ENCODE data around the gene NR6A1. TPM values are rescaled to one million over a fixed set of nuclear protein-coding genes. Genes with fewer than 3 reads are reported as not detected.

Gene NR6A1
- total RNA-seq, 1 donor = 1.2 TPM

DNA sequence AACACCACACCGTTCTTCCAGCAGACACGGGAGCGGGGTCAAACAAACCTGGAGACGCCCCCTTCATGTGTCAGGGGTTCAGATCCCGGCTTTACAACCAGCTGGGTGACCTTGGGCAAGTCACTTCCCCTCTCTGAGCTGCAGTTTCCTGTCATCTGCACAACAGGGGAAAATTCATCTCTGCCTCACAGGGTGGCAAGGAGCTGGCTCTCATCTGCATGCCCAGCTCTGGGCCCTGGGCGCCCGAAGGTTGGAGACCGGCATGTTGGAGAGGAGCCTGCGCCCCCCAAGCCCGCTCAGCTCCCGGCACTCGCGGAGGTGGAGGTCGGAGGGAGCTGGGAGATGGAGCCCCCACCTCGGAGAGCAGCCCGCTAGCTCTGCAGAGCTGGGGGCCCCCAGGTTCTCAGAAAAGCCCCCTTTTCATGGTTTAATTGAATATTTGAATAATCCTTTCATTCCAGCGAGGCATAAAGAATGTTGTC is 284.3 kb downstream of the NR6A1 start:
- DNase-seq (ENCODE audit: low read depth) = no peak
- TF ChIP-seq CTCF (IDR thresholded peaks at IDR 0.05; ENCODE audit: insufficient read depth, low read length) = no peak

GRCh38 chr9:124485936-124486335 is 285.2 kb downstream of the NR6A1 start:
- no peak for DNase-seq (ENCODE audit: low read depth)
- no peak overlapping the region for H3K4me3 ChIP-seq (ENCODE audit: low read depth, low read length)
- TF ChIP-seq CTCF (IDR thresholded peaks at IDR 0.05; ENCODE audit: insufficient read depth, low read length) = no peak

More for the DNA sequence above, 284.3 kb downstream of the NR6A1 start:
- no peak overlapping the region for H3K4me3 ChIP-seq (ENCODE audit: low read depth, low read length)

DNA sequence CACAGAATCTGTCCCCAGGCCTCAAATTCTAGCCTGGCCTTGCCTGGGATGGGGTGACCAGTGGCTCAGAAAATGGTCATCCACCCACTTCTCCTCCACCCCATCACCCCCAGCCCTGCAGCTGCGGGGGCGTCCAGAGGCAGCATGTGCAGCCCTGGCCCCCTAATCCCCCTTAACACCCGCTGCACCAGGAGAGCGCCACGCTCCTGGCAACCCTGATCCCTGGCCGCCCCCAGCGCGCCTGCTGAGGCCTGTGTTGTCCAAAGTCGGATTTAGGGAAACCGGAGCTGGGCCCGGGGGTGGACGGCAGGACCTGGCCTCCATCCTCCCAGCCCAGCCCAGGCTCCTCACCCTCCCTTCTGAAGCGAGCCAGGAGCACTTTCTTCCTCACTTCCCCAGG is 285.9 kb downstream of the NR6A1 start:
- no peak overlapping the region for H3K4me3 ChIP-seq (ENCODE audit: low read depth, low read length)
- no peak for TF ChIP-seq CTCF (IDR thresholded peaks at IDR 0.05; ENCODE audit: insufficient read depth, low read length)
- DNase-seq (ENCODE audit: low read depth) = no peak

GRCh38 chr9:124483481-124483880 is 287.6 kb downstream of the NR6A1 start:
- no peak for DNase-seq (ENCODE audit: low read depth)
- TF ChIP-seq CTCF (IDR thresholded peaks at IDR 0.05; ENCODE audit: insufficient read depth, low read length) = no peak
- H3K4me3 ChIP-seq (ENCODE audit: low read depth, low read length) = no peak overlapping the region

- TF ChIP-seq CTCF (IDR thresholded peaks at IDR 0.05; ENCODE audit: insufficient read depth, low read length) = no peak
- no peak for DNase-seq (ENCODE audit: low read depth)
These were observed 288.6 kb downstream of the NR6A1 start for GRCh38 chr9:124482431-124483031.

GRCh38 chr9:124481115-124481514 is 290.0 kb downstream of the NR6A1 start:
- no peak for TF ChIP-seq CTCF (IDR thresholded peaks at IDR 0.05; ENCODE audit: insufficient read depth, low read length)
- no peak for DNase-seq (ENCODE audit: low read depth)
- no peak overlapping the region for H3K4me3 ChIP-seq (ENCODE audit: low read depth, low read length)

More at GRCh38 chr9:124482431-124483031, 288.6 kb downstream of the NR6A1 start:
- H3K4me3 ChIP-seq (ENCODE audit: low read depth, low read length) = no peak overlapping the region

GRCh38 chr9:124480621-124480981 is 290.5 kb downstream of the NR6A1 start:
- DNase-seq (ENCODE audit: low read depth) = peak; percentile 4
- TF ChIP-seq CTCF (IDR thresholded peaks at IDR 0.05; ENCODE audit: insufficient read depth, low read length) = peak; percentile 34
- H3K4me3 ChIP-seq (ENCODE audit: low read depth, low read length) = no peak overlapping the region

Data from fibroblast of the aortic adventitia (primary cell).